ENCODE data around the gene KIR3DL3. TPM values are rescaled to one million over a fixed set of nuclear protein-coding genes. Genes with fewer than 3 reads are reported as not detected.
"Not testable (repeated sequence)": the region's sequence is repeated elsewhere in the genome, so short reads cannot be mapped to it uniquely, and the experiment has no call there.

KIR3DL3 gene
- total RNA-seq, 1 donor from 2014 or later, result not detected

DNA sequence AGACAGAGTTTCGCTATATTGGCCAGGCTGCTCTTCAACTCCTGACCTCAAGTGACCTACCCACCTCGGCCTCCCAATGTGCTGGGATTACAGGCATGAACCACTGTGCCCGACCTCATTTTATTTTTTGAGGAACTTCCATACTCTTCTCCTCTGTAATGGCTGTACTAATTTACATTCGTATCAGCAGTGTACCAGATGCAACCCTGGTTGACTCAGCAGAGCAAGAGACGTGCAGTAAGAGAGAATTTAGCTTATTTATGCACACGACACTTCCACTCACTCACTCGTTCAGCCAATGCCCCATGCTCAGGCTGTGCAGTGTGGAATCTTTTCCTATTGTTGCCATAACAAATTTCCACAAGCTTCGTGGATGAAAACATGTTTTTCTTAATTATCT lies 6.9 kb downstream of the KIR3DL3 start:
- no peak for DNase-seq (ENCODE audit: low spot score)
- H3K9me3 Mint-ChIP-seq (ENCODE audit: low read depth), result peaks cover 60% of the 10 kb centered on the region
- no peaks in the 10 kb centered on the region for H3K27me3 Mint-ChIP-seq (ENCODE audit: low read depth)
- no peak overlapping the region for H3K27ac Mint-ChIP-seq (ENCODE audit: unreplicated experiment)
- H3K4me3 Mint-ChIP-seq (ENCODE audit: unreplicated experiment), result no peak overlapping the region
- H3K36me3 Mint-ChIP-seq (ENCODE audit: low read depth), result no peaks in the 10 kb centered on the region
- TF ChIP-seq, protein P1, sequence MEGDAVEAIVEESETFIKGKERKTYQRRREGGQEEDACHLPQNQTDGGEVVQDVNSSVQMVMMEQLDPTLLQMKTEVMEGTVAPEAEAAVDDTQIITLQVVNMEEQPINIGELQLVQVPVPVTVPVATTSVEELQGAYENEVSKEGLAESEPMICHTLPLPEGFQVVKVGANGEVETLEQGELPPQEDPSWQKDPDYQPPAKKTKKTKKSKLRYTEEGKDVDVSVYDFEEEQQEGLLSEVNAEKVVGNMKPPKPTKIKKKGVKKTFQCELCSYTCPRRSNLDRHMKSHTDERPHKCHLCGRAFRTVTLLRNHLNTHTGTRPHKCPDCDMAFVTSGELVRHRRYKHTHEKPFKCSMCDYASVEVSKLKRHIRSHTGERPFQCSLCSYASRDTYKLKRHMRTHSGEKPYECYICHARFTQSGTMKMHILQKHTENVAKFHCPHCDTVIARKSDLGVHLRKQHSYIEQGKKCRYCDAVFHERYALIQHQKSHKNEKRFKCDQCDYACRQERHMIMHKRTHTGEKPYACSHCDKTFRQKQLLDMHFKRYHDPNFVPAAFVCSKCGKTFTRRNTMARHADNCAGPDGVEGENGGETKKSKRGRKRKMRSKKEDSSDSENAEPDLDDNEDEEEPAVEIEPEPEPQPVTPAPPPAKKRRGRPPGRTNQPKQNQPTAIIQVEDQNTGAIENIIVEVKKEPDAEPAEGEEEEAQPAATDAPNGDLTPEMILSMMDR (IDR thresholded peaks at IDR 0.05), result no peak
- no peaks in the 10 kb centered on the region for H3K4me1 Mint-ChIP-seq (ENCODE audit: low read depth)

DNA sequence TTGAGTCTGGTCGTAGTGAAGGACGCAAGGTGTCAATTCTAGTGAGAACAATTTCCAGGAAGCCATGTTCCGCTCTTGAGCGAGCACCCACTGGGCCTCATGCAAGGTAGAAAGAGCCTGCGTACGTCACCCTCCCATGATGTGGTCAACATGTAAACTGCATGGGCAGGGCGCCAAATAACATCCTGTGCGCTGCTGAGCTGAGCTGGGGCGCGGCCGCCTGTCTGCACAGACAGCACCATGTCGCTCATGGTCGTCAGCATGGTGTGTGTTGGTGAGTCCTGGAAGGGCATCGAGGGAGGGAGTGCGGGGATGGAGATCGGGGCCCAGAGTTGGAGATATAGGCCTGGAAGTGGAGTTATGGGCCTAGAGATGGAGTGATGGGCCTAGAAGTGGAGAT lies 14.1 kb downstream of the KIR3DL3 start, which contains the start of gene KIR2DL3:
Gene KIR2DL3, plus strand, starts transcription at position 208 of the 400 bp plus-strand sequence. Its CDS starts 33 bp downstream, at position 241.
- not testable (repeated sequence) for H3K4me3 Mint-ChIP-seq (ENCODE audit: unreplicated experiment); H3K4me1 Mint-ChIP-seq (ENCODE audit: low read depth); H3K27me3 Mint-ChIP-seq (ENCODE audit: low read depth); H3K36me3 Mint-ChIP-seq (ENCODE audit: low read depth); DNase-seq (ENCODE audit: low spot score); H3K27ac Mint-ChIP-seq (ENCODE audit: unreplicated experiment)
- peaks cover 64% of the 10 kb centered on the region for H3K9me3 Mint-ChIP-seq (ENCODE audit: low read depth)

DNA sequence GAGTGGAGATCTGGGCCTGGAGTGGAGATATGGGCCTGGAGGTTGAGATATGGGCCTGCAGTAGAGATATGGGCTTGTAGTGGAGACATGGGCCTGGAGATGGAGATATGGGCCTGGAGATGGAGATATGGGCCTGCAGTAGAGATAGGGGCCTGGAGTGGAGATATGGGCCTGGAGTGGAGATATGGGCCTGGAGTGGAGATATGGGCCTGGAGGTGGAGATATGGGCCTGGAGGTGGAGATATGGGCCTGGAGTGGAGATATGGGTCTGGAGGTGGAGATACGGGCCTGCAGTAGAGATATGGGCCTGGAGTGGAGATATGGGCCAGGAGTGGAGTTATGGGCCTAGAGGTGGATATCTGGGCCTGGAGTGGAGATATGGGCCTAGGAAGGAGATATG lies 14.5 kb downstream of the KIR3DL3 start:
- Mint-ChIP-seq H3K36me3 (ENCODE audit: low read depth) (no peaks in the 10 kb centered on the region), H3K9me3 (ENCODE audit: low read depth) (peaks cover 63% of the 10 kb centered on the region), H3K27me3 (ENCODE audit: low read depth) (no peaks in the 10 kb centered on the region), H3K27ac (ENCODE audit: unreplicated experiment) (no peak overlapping the region), H3K4me3 (ENCODE audit: unreplicated experiment) (no peak overlapping the region), H3K4me1 (ENCODE audit: low read depth) (no peaks in the 10 kb centered on the region)
- no peak for DNase-seq (ENCODE audit: low spot score)
- TF ChIP-seq, protein P1 (IDR thresholded peaks at IDR 0.05), result no peak

DNA sequence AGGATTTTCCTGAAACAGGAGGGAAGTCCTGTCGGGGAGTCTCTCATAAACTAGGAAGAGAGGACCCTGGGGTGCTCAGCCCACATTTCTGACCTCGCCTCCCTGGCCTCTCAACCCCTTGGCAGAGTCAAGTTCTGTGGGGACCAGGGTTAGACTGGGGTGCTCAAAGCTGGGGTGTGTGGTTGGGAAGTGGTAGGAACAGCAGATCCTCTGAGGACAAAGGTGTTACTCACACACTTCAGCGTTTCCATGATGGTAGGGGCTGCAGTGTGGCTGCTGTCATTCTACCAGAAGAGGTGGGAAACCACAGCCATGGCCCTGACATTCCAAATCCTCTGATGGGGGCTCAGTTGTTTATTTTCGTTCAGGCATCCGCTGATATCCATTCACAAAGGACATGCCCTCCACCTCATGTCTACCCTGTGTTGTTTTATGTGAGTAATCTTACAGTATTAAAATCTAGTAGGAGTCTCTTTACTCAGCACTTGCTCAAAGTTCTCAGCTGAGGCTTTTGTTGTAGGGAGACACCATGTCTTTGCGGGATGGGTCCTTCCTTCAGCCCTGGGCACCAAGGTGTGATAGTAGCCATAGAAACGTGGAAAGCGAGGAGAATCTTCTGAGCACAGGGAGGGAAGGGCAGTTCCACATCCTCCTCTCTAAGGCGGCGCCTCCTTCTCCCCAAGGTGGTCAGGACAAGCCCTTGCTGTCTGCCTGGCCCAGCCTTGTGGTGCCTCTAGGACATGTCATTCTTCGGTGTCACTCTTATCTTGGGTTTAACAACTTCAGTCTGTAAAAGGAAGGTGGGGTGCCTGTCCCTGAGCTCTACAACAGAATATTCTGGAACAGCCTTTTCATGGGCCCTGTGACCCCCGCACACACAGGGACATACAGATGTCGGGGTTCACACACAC lies 15.6 kb downstream of the KIR3DL3 start:
- Mint-ChIP-seq H3K4me3 (ENCODE audit: unreplicated experiment) (no peak overlapping the region), H3K4me1 (ENCODE audit: low read depth) (no peaks in the 10 kb centered on the region), H3K36me3 (ENCODE audit: low read depth) (no peaks in the 10 kb centered on the region), H3K27ac (ENCODE audit: unreplicated experiment) (no peak overlapping the region), H3K27me3 (ENCODE audit: low read depth) (no peaks in the 10 kb centered on the region), H3K9me3 (ENCODE audit: low read depth) (peaks cover 60% of the 10 kb centered on the region)
- no peak for DNase-seq (ENCODE audit: low spot score)
- TF ChIP-seq, protein P1 (IDR thresholded peaks at IDR 0.05), result no peak

DNA sequence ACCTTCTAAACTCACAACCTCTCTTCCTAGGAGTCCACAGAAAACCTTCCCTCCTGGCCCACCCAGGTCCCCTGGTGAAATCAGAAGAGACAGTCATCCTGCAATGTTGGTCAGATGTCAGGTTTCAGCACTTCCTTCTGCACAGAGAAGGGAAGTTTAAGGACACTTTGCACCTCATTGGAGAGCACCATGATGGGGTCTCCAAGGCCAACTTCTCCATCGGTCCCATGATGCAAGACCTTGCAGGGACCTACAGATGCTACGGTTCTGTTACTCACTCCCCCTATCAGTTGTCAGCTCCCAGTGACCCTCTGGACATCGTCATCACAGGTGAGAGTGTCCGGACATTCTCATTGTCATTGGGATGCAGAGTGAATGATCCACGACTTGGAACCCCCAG lies 17.7 kb downstream of the KIR3DL3 start:
- not testable (repeated sequence) for H3K27me3 Mint-ChIP-seq (ENCODE audit: low read depth); H3K27ac Mint-ChIP-seq (ENCODE audit: unreplicated experiment); DNase-seq (ENCODE audit: low spot score); H3K4me3 Mint-ChIP-seq (ENCODE audit: unreplicated experiment); H3K36me3 Mint-ChIP-seq (ENCODE audit: low read depth); H3K4me1 Mint-ChIP-seq (ENCODE audit: low read depth)
- H3K9me3 Mint-ChIP-seq (ENCODE audit: low read depth), result peaks cover 55% of the 10 kb centered on the region

DNA sequence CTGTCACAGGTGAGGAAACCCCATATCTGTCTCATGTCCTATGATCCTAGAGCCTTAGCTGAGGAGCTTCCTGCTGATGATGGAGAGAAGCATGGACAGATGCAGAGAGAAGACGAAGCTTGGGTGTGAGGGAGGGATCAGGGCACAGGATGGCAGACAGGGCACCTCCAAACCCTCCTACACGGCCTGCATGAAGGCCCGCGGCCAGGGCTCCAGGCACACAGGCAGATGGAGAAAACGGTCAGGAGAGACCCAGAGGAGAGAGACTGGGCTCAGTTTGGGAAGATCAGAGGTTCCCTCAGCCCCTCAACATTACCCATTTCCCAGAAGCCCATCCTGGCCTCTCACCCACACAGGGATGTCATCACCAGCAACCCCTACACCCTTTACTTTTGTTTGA lies 19.8 kb downstream of the KIR3DL3 start:
- H3K9me3 Mint-ChIP-seq (ENCODE audit: low read depth), result peaks cover 54% of the 10 kb centered on the region
- H3K27me3 Mint-ChIP-seq (ENCODE audit: low read depth); H3K27ac Mint-ChIP-seq (ENCODE audit: unreplicated experiment); H3K4me3 Mint-ChIP-seq (ENCODE audit: unreplicated experiment); H3K36me3 Mint-ChIP-seq (ENCODE audit: low read depth); DNase-seq (ENCODE audit: low spot score); H3K4me1 Mint-ChIP-seq (ENCODE audit: low read depth): not testable (repeated sequence)

DNA sequence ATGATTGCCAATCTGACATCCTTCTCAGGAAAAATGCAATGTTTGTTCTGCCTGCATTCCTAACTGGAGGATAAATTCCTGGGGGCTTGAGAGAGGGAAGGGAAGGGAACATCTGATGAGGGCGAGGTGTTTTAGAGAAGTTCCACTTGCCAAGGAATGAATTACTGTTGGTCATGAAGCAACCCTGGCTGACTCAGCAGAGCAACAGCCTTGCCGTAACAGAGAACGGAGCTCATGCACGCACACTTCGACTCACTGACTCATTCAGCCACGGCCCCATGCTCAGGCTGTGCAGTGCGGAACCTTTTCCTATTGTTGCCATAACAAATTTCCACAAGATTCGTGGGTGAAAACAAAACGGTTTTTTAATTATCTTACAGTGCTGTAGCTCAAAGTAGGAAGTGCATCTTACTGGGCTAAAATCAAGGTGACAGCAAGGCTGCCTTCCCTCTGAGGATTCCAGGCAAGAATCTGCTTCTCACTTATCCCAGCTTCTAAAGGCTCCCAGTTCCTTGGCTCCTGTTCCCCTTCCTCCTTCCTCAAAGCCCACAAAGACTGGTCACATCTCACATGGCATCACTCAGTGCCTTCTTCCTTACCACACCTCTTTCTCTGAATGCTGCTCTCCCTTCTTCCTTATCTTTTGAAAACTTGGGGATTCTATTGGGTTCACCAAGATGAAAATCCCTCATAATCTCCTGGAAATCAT lies 23.5 kb downstream of the KIR3DL3 start:
- not testable (repeated sequence) for DNase-seq (ENCODE audit: low spot score); H3K27me3 Mint-ChIP-seq (ENCODE audit: low read depth); H3K27ac Mint-ChIP-seq (ENCODE audit: unreplicated experiment); H3K4me1 Mint-ChIP-seq (ENCODE audit: low read depth); H3K36me3 Mint-ChIP-seq (ENCODE audit: low read depth); H3K4me3 Mint-ChIP-seq (ENCODE audit: unreplicated experiment)
- peaks cover 49% of the 10 kb centered on the region for H3K9me3 Mint-ChIP-seq (ENCODE audit: low read depth)

DNA sequence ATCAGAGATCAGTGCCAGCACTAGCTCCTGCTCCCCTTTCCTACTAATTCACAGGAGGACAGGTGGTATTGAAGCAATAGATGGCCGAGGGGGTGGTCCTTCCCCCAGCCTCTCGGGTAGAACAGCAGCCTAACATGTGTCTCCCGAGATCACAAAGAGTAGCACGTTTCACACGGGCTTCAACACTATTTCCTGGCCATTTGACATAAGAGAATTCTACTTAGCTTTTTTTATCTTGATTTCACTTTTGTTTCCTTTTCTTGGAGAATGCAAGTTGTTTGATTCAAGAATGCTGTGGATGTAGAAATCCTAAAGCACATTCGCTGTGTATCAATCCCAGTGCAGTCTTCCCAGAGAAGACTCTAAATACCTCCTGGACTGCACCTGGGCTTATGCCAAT lies 26.0 kb downstream of the KIR3DL3 start:
- H3K4me3 Mint-ChIP-seq (ENCODE audit: unreplicated experiment); H3K36me3 Mint-ChIP-seq (ENCODE audit: low read depth); DNase-seq (ENCODE audit: low spot score); H3K27ac Mint-ChIP-seq (ENCODE audit: unreplicated experiment); H3K27me3 Mint-ChIP-seq (ENCODE audit: low read depth); H3K4me1 Mint-ChIP-seq (ENCODE audit: low read depth): not testable (repeated sequence)
- peaks cover 46% of the 10 kb centered on the region for H3K9me3 Mint-ChIP-seq (ENCODE audit: low read depth)

DNA sequence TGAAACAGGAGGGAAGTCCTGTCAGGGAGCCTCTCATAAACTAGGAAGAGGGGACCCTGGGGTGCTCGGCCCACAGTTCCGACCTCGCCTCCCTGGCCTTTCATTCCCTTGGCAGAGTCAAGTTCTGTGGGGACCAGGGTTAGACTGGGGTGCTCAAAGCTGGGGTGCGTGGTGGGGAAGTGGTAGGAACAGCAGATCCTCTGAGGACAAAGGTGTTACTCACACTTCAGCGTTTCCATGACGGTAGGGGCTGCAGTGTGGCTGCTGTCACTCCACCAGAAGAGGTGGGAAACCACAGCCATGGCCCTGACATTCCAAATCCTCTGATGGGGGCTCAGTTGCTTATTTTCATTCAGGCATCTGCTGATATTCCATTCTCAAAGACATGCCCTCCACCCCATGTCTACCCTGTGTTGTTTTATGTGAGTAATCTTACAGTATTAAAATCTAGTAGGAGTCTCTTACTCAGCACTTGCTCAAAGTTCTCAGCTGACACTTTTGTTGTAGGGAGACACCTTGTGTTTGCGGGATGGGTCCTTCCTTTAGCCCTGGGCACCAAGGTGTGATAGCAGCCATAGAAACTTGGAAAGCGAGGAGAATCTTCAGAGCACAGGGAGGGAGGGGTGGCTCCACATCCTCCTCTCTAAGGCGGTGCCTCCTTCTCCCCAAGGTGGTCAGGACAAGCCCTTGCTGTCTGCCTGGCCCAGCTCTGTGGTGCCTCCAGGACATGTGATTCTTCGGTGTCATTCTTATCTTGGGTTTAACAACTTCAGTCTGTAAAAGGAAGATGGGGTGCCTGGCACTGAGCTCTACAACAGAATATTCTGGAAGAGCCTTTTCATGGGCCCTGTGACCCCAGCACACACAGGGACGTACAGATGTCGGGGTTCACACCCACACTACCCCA lies 32.2 kb downstream of the KIR3DL3 start:
- peaks cover 55% of the 10 kb centered on the region for H3K9me3 Mint-ChIP-seq (ENCODE audit: low read depth)
- H3K27ac Mint-ChIP-seq (ENCODE audit: unreplicated experiment); H3K4me3 Mint-ChIP-seq (ENCODE audit: unreplicated experiment); H3K4me1 Mint-ChIP-seq (ENCODE audit: low read depth); H3K36me3 Mint-ChIP-seq (ENCODE audit: low read depth); H3K27me3 Mint-ChIP-seq (ENCODE audit: low read depth); DNase-seq (ENCODE audit: low spot score): not testable (repeated sequence)
